SKM-1 (cell line): ENCODE results near the gene CLTA.
A peak's percentile ranks its signal among the peaks of the same experiment; 100 is the strongest.

ENCODE experiments used
- DNase-seq: peaks from one replicate; lab custom pipeline; 2025; ENCODE audit not compliant: unreplicated experiment; lab: John Stamatoyannopoulos, UW

CLTA gene

GRCh38 chr9:36190388-36191289 lies at the start of gene CLTA:
Gene CLTA, plus strand, starts transcription at chr9:36190921. Its CDS starts 136 bp downstream, at chr9:36191057.
- DNase-seq, result peak; percentile 99

- no peak for DNase-seq
These were observed 49.4 kb upstream of the CLTA start for GRCh38 chr9:36141288-36141687.

- DNase-seq, result no peak
These were observed 49.0 kb upstream of the CLTA start for GRCh38 chr9:36141761-36142160.

- DNase-seq, result peak; percentile 19
These were observed 48.0 kb upstream of the CLTA start for GRCh38 chr9:36142510-36143244.

- no peak for DNase-seq
These were observed 47.5 kb upstream of the CLTA start for GRCh38 chr9:36143245-36143641.

GRCh38 chr9:36144309-36145232 lies 46.1 kb upstream of the CLTA start:
- DNase-seq, result peak; percentile 34

- DNase-seq, result no peak
These were observed 44.8 kb upstream of the CLTA start for GRCh38 chr9:36145970-36146369.

GRCh38 chr9:36146651-36147050 lies 44.1 kb upstream of the CLTA start:
- DNase-seq, result no peak

- no peak for DNase-seq
These were observed 43.1 kb upstream of the CLTA start for GRCh38 chr9:36147441-36148175.

- DNase-seq, result no peak
These were observed 42.2 kb upstream of the CLTA start for GRCh38 chr9:36148311-36149051.

GRCh38 chr9:36149197-36149596 lies 41.5 kb upstream of the CLTA start:
- DNase-seq, result no peak

GRCh38 chr9:36150574-36151315 lies 40.0 kb upstream of the CLTA start:
- peak; percentile 66 for DNase-seq

- DNase-seq, result peak; percentile 83
These were observed 39.2 kb upstream of the CLTA start for GRCh38 chr9:36151316-36152210.

- no peak for DNase-seq
These were observed 37.8 kb upstream of the CLTA start for GRCh38 chr9:36152741-36153438.

- DNase-seq, result no peak
These were observed 37.0 kb upstream of the CLTA start for GRCh38 chr9:36153746-36154145.

- DNase-seq, result no peak
These were observed 36.3 kb upstream of the CLTA start for GRCh38 chr9:36154331-36154952.

GRCh38 chr9:36156116-36156515 lies 34.6 kb upstream of the CLTA start:
- no peak for DNase-seq
